ENCODE data around the gene ADORA1. TPM values are rescaled to one million over a fixed set of nuclear protein-coding genes. Genes with fewer than 3 reads are reported as not detected.

The ADORA1 gene
- polyA plus RNA-seq, 3 donors = 0.13 to 1.1 TPM; not detected in 1

DNA sequence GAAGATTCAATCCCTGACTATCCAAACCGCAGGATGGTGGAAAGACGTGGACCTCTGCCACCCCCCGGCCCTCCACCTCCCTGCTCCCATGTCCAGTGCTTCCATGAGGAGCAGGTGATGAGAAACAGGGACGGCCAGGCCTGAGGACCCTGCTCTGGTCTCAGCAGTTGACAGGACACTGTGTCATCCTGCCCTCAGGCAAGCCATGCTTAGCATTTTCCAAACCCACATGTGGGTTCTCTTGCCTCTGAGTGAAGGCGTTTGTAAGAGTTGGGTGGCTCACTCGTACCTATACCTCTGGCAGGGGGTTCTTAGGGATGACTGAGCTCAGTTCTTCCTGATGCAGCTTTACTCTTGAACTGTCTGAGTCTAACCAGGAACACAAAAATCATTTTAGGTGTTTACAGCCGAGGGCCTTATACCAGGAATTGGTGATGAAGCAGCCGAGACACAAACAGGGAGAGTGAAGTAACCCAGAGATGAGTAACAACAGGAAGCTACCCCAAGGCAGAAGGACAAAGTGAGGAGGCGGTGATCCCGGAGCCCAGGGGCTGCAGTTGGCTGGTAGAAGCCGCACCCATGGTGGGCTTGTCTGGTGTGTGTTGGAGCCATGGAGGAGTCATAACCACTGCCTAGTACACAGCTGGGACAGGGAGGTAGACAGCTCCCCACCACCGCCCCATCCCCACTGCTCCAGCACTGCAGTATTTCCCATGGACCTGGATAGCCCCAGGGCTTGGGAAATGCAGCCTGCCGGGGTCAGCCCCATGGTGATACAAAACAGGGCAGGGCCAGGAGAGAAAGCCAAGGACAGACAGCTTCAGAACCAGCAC lies 26.7 kb downstream of the ADORA1 start:
- WGBS (ENCODE audit: insufficient coverage) = 85% methylated on average over 8 of the region's 13 CpGs
- Histone ChIP-seq H3K27ac (ENCODE audit: low read depth in 1 of 2, low read length in 2 of 2) (no peak overlapping the region), H3K9ac (ENCODE audit: insufficient read depth, low read length, poor library complexity, severe bottlenecking) (no peak overlapping the region), H3K4me2 (replicated peaks; ENCODE audit: extremely low read depth, low read length, poor library complexity, severe bottlenecking) (no peak overlapping the region), H3K4me1 (ENCODE audit: control insufficient read depth in 1 of 2, insufficient read depth in 2 of 2, low read length in 2 of 2) (no peaks in the 10 kb centered on the region), H3K9me3 (replicated peaks in 1 of 2; ENCODE audit: control insufficient read depth in 1 of 2, insufficient read depth in 1 of 2, low read length in 2 of 2) (no peaks in the 10 kb centered on the region), H2AFZ (ENCODE audit: insufficient read depth, low read depth, low read length, poor library complexity, severe bottlenecking) (no peak overlapping the region), H3K27me3 (ENCODE audit: control insufficient read depth in 2 of 2, insufficient read depth in 2 of 2, low read length in 2 of 2) (peaks cover 0 to 17% of the 10 kb centered on the region in 2 donors), H4K20me1 (ENCODE audit: insufficient read depth, low read length) (no peaks in the 10 kb centered on the region), H3K79me2 (ENCODE audit: insufficient read depth, low read length) (no peaks in the 10 kb centered on the region), H3K4me3 (replicated peaks in 1 of 3; ENCODE audit: low read depth in 2 of 3, low read length in 3 of 3) (no peak overlapping the region), H3K36me3 (replicated peaks in 1 of 2; ENCODE audit: control insufficient read depth in 1 of 2, insufficient read depth in 2 of 2, low read length in 2 of 2) (no peaks in the 10 kb centered on the region)
- Mint-ChIP-seq H3K9me3 (peaks cover 3 to 10% (median 5%) of the 10 kb centered on the region in 7 donors), H3K36me3 (no peaks in the 10 kb centered on the region), H3K27me3 (ENCODE audit: low read depth in 3 of 3) (peaks cover 7 to 44% (median 42%) of the 10 kb centered on the region in 3 donors), H3K27ac (no peak overlapping the region), H3K4me3 (no peak overlapping the region), H3K4me1 (peaks cover 3% of the 10 kb centered on the region)
- DNase-seq = no peak
- intact Hi-C loops (cut with micrococcal nuclease) = no loop called here
- no peak for TF ChIP-seq CTCF (IDR thresholded peaks at IDR 0.05)

DNA sequence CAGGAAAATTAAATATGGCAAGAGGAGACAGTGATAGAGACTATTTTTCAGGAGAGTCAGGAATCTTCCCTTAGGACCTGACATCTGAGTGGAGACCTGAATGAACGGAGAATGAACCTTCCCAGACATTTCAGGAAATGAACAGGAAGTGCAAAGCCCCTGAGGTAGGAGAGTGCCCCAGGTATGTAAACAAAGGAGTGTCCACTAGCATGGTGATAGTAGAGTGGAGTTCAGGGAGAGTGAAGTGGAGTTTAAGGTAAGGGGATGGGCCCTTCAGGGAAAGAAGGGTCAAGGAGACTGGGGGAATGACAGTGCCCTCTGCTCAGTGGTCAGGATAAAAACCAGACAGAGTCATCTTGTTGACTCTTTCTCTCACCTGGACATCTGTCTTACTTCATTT lies 28.8 kb downstream of the ADORA1 start:
- intact Hi-C loops (cut with micrococcal nuclease) = no loop called here
- no peaks in the 10 kb centered on the region for H3K36me3 Mint-ChIP-seq
- Histone ChIP-seq H3K9ac (ENCODE audit: insufficient read depth, low read length, poor library complexity, severe bottlenecking) (no peak overlapping the region), H3K27me3 (ENCODE audit: control insufficient read depth in 2 of 2, insufficient read depth in 2 of 2, low read length in 2 of 2) (peaks cover 0 to 13% of the 10 kb centered on the region in 2 donors), H2AFZ (ENCODE audit: insufficient read depth, low read depth, low read length, poor library complexity, severe bottlenecking) (no peak overlapping the region), H3K36me3 (replicated peaks in 1 of 2; ENCODE audit: control insufficient read depth in 1 of 2, insufficient read depth in 2 of 2, low read length in 2 of 2) (no peaks in the 10 kb centered on the region), H3K4me3 (replicated peaks in 1 of 3; ENCODE audit: low read depth in 2 of 3, low read length in 3 of 3) (no peak overlapping the region), H4K20me1 (ENCODE audit: insufficient read depth, low read length) (no peaks in the 10 kb centered on the region), H3K9me3 (replicated peaks in 1 of 2; ENCODE audit: control insufficient read depth in 1 of 2, insufficient read depth in 1 of 2, low read length in 2 of 2) (no peaks in the 10 kb centered on the region), H3K4me1 (ENCODE audit: control insufficient read depth in 1 of 2, insufficient read depth in 2 of 2, low read length in 2 of 2) (no peaks in the 10 kb centered on the region), H3K27ac (ENCODE audit: low read depth in 1 of 2, low read length in 2 of 2) (no peak overlapping the region), H3K79me2 (ENCODE audit: insufficient read depth, low read length) (no peaks in the 10 kb centered on the region), H3K4me2 (replicated peaks; ENCODE audit: extremely low read depth, low read length, poor library complexity, severe bottlenecking) (no peak overlapping the region)
- no peak overlapping the region for H3K4me3 Mint-ChIP-seq
- H3K9me3 Mint-ChIP-seq = peaks cover 3 to 10% (median 5%) of the 10 kb centered on the region in 7 donors
- 80% methylated on average over 1 of the region's 1 CpG for WGBS (ENCODE audit: insufficient coverage)
- DNase-seq = no peak
- H3K27ac Mint-ChIP-seq = no peak overlapping the region
- H3K4me1 Mint-ChIP-seq = no peaks in the 10 kb centered on the region
- no peak for TF ChIP-seq CTCF (IDR thresholded peaks at IDR 0.05)
- peaks cover 14 to 45% (median 37%) of the 10 kb centered on the region in 3 donors for H3K27me3 Mint-ChIP-seq (ENCODE audit: low read depth in 3 of 3)

Data from CD14-positive monocyte (primary cell).